Measurements from ENCODE around the gene PROSER3. TPM values are rescaled to one million over a fixed set of nuclear protein-coding genes. Genes with fewer than 3 reads are reported as not detected.

The PROSER3 gene
- total RNA-seq, 1 donor from 2014 or later: 46.6 TPM

DNA sequence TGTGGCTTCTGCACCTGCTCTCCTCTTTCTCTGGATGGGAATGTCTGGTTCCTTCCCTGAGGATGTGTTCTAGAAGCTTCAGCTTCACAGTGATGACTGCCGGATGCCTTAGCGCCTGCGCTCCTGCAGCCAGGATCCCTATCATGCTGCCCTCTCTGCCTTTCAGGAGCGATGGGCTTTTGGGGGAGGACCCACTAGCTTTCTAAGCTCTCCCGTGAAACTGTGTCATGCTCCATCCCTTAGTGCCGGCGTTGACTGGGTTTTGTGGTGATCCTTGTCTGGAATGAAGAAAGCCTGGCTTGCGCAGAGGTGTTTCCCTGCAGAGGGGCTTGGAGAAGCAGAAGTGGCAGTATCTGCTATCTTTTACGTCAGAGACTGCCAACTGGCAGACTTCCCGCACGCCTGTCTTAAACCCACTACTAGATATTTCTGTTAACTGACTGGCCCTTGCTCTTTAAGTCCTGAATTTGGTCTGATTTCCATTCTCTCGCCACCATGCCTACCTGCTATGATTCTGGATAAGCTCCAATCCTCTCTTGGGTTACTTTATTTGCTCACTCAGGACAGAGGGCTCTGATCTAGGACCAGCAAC, 44.0 kb upstream of the PROSER3 start:
- H3K36me3 Mint-ChIP-seq: no peaks in the 10 kb centered on the region
- no peak overlapping the region for H3K4me3 Mint-ChIP-seq
- TF ChIP-seq, protein P1, sequence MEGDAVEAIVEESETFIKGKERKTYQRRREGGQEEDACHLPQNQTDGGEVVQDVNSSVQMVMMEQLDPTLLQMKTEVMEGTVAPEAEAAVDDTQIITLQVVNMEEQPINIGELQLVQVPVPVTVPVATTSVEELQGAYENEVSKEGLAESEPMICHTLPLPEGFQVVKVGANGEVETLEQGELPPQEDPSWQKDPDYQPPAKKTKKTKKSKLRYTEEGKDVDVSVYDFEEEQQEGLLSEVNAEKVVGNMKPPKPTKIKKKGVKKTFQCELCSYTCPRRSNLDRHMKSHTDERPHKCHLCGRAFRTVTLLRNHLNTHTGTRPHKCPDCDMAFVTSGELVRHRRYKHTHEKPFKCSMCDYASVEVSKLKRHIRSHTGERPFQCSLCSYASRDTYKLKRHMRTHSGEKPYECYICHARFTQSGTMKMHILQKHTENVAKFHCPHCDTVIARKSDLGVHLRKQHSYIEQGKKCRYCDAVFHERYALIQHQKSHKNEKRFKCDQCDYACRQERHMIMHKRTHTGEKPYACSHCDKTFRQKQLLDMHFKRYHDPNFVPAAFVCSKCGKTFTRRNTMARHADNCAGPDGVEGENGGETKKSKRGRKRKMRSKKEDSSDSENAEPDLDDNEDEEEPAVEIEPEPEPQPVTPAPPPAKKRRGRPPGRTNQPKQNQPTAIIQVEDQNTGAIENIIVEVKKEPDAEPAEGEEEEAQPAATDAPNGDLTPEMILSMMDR (IDR thresholded peaks at IDR 0.05; ENCODE audit: unreplicated experiment): no peak
- H3K9me3 Mint-ChIP-seq: no peaks in the 10 kb centered on the region
- no peak for DNase-seq (ENCODE audit: low spot score in 2 of 2, unreplicated experiment in 2 of 2)
- H3K27me3 Mint-ChIP-seq (ENCODE audit: low read depth): no peaks in the 10 kb centered on the region
- peaks cover 17% of the 10 kb centered on the region for H3K4me1 Mint-ChIP-seq
- H3K27ac Mint-ChIP-seq: no peak overlapping the region

DNA sequence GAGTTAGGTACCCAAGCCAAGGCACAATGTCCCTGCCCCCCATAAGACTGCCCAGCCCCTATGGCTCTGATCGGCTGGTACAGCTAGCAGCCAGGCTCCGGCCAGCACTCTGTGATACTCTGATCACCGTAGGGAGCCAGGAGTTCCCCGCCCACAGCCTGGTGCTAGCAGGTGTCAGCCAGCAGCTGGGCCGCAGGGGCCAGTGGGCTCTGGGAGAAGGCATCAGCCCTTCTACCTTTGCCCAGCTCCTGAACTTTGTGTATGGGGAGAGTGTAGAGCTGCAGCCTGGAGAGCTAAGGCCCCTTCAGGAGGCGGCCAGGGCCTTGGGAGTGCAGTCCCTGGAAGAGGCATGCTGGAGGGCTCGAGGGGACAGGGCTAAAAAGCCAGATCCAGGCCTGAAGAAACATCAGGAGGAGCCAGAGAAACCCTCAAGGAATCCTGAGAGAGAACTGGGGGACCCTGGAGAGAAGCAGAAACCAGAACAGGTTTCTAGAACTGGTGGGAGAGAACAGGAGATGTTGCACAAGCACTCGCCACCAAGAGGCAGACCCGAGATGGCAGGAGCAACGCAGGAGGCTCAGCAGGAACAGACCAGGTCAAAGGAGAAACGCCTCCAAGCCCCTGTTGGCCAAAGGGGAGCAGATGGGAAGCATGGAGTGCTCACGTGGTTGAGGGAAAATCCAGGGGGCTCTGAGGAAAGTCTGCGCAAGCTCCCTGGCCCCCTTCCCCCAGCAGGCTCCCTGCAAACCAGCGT, 43.2 kb upstream of the PROSER3 start:
- H3K27ac Mint-ChIP-seq: no peak overlapping the region
- H3K4me1 Mint-ChIP-seq: peaks cover 24% of the 10 kb centered on the region
- TF ChIP-seq, protein P1 (IDR thresholded peaks at IDR 0.05; ENCODE audit: unreplicated experiment): no peak
- H3K36me3 Mint-ChIP-seq: no peaks in the 10 kb centered on the region
- no peak for DNase-seq (ENCODE audit: low spot score in 2 of 2, unreplicated experiment in 2 of 2)
- H3K27me3 Mint-ChIP-seq (ENCODE audit: low read depth): no peaks in the 10 kb centered on the region
- no peaks in the 10 kb centered on the region for H3K9me3 Mint-ChIP-seq
- peak overlapping the region; percentile 51 for H3K4me3 Mint-ChIP-seq

DNA sequence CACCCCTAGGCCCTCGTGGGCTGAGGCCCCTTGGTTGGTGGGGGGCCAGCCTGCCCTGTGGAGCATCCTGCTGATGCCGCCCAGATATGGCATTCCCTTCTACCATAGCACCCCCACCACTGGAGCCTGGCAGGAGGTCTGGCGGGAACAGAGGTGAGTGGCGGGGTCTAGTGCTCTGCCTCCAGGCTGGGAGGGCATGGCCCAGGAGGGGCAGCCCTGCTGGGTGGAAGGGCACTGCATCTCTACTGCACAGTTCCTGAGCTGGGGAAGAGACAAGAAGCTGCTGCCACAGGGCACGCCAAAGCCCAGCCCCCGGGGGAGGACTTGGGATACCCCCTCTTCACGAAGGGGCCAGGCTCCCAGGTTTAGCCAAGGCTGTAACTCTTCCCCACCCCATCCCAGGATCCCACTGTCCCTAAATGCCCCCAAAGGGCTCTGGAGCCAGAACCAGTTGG, 42.6 kb upstream of the PROSER3 start:
- Mint-ChIP-seq H3K27ac (no peak overlapping the region), H3K4me3 (no peak overlapping the region), H3K27me3 (ENCODE audit: low read depth) (no peaks in the 10 kb centered on the region), H3K4me1 (peaks cover 24% of the 10 kb centered on the region), H3K36me3 (peaks cover 2% of the 10 kb centered on the region), H3K9me3 (no peaks in the 10 kb centered on the region)
- DNase-seq (ENCODE audit: low spot score in 2 of 2, unreplicated experiment in 2 of 2): no peak
- TF ChIP-seq, protein P1 (IDR thresholded peaks at IDR 0.05; ENCODE audit: unreplicated experiment): no peak

DNA sequence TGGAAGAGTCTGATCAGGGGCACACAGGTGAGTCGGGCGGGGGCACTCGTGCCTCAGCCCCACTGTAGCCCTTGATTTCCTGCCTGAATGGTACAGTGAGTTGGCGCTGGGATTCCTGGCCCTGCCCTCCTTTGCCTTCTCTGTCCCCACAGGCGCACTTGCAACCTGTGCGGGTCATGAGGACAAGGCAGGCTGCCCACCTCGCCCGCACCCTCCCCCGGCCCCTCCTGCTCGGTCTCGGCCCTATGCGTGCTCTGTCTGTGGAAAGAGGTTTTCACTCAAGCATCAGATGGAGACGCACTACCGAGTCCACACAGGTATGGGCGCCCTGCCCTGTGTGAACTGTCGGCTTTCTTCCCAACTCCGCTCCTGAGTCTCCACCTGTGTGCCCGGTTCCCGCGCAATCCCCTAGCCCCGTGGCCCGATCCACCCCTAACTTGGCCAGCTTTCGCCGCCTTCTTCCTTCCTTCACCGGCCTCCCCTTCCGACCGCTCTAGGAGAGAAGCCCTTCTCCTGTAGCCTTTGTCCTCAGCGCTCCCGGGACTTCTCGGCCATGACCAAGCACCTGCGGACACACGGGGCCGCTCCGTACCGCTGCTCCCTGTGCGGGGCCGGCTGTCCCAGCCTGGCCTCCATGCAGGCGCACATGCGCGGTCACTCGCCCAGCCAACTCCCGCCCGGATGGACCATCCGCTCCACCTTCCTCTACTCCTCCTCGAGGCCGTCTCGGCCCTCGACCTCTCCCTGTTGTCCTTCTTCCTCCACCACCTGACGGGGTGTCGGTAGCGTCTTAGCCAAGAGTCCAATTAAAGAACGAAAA, 41.8 kb upstream of the PROSER3 start:
- TF ChIP-seq, protein P1 (IDR thresholded peaks at IDR 0.05; ENCODE audit: unreplicated experiment): no peak
- DNase-seq (ENCODE audit: low spot score in 2 of 2, unreplicated experiment in 2 of 2): peak in 1 of 2 experiments; percentile 74
- Mint-ChIP-seq H3K9me3 (no peaks in the 10 kb centered on the region), H3K27me3 (ENCODE audit: low read depth) (no peaks in the 10 kb centered on the region), H3K4me3 (peak overlapping the region; percentile 85), H3K27ac (peak overlapping the region; percentile 86), H3K4me1 (peaks cover 24% of the 10 kb centered on the region), H3K36me3 (peaks cover 2% of the 10 kb centered on the region)

DNA sequence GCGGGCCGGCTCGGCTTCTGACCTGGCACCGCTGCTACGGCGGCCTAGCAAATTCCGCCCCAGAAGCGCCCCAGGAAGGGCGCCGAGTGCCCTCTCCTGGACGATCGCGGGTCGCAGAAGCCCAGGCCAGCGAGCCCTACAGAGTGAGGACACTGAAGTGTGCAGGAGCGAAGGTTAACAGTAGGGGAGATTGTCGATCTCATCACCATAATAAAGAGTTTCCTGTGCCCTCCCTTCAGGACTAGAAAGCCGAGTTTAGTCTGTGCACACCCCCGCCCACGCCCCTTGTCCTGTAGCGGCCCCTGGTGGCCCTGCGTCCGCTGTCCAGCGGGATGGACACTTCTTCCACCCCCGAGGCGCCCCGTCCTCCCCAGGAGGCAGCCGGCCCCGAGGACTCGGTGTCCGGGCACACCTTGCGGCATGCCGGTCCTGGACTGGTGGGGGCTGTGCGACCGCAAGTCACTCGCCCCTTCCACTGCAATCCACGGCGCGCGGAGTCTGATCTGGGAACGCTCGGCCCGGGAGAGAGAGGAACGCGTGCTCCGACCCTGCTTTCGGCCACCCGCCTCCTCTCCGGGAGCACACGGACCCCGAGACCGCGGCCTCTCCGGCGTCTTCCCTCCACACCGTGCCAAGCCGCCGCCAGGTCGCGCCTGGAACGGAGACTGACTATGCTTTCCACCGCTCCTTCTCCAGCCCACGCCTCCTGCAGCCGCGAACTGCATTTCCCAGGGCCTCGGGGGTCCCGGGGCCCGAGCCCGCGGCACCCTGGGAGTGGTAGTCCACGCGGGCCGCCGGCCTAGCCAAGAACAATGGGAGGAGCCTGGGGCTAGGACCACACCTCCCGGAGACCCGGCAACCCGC, 40.9 kb upstream of the PROSER3 start:
- H3K4me1 Mint-ChIP-seq: peaks cover 24% of the 10 kb centered on the region
- H3K4me3 Mint-ChIP-seq: peak overlapping the region; percentile 85
- peak; percentile 77 to 89 for DNase-seq (ENCODE audit: low spot score in 2 of 2, unreplicated experiment in 2 of 2)
- H3K27ac Mint-ChIP-seq: peak overlapping the region; percentile 86
- H3K27me3 Mint-ChIP-seq (ENCODE audit: low read depth): no peaks in the 10 kb centered on the region
- no peaks in the 10 kb centered on the region for H3K9me3 Mint-ChIP-seq
- TF ChIP-seq, protein P1 (IDR thresholded peaks at IDR 0.05; ENCODE audit: unreplicated experiment): peak; percentile 74
- peaks cover 2% of the 10 kb centered on the region for H3K36me3 Mint-ChIP-seq

Measured in mesothelial cell of epicardium (in vitro differentiated cells).